Measurements from ENCODE around the gene GNL2. TPM values are rescaled to one million over a fixed set of nuclear protein-coding genes. Genes with fewer than 3 reads are reported as not detected.

GNL2 gene
- total and polyA plus RNA-seq, 2 experiments from 2014 or later, result 38.6 to 55.9 TPM

- no peaks in the 10 kb centered on the region for H3K9me3 ChIP-seq (ENCODE audit: low read depth)
- no peak overlapping the region for H3K4me3 ChIP-seq
- H3K27ac ChIP-seq, result no peak overlapping the region
- H3K36me3 ChIP-seq, result no peaks in the 10 kb centered on the region
- DNase-seq (ENCODE audit: low read depth in 1 of 2, low spot score in 1 of 2), result no peak
- TF ChIP-seq CTCF (IDR thresholded peaks at IDR 0.05; ENCODE audit: low read depth, low read length), result no peak
- H3K27me3 ChIP-seq, result peaks cover 97% of the 10 kb centered on the region
- H3K4me1 ChIP-seq (ENCODE audit: low read depth), result no peaks in the 10 kb centered on the region
Observed at GRCh38 chr1:37629008-37629407, 33.3 kb upstream of the GNL2 start.

GRCh38 chr1:37628026-37628556 is 32.4 kb upstream of the GNL2 start:
- H3K27ac ChIP-seq, result no peak overlapping the region
- DNase-seq (ENCODE audit: low read depth in 1 of 2, low spot score in 1 of 2), result no peak
- TF ChIP-seq CTCF (IDR thresholded peaks at IDR 0.05; ENCODE audit: low read depth, low read length), result no peak
- H3K27me3 ChIP-seq, result peaks cover 96% of the 10 kb centered on the region
- no peaks in the 10 kb centered on the region for H3K36me3 ChIP-seq
- no peaks in the 10 kb centered on the region for H3K9me3 ChIP-seq (ENCODE audit: low read depth)
- H3K4me3 ChIP-seq, result no peak overlapping the region
- no peaks in the 10 kb centered on the region for H3K4me1 ChIP-seq (ENCODE audit: low read depth)

GRCh38 chr1:37622131-37622530 is 26.4 kb upstream of the GNL2 start:
- Histone ChIP-seq H3K27ac (no peak overlapping the region), H3K27me3 (peaks cover 94% of the 10 kb centered on the region), H3K4me3 (no peak overlapping the region), H3K36me3 (no peaks in the 10 kb centered on the region), H3K9me3 (ENCODE audit: low read depth) (no peaks in the 10 kb centered on the region), H3K4me1 (ENCODE audit: low read depth) (no peaks in the 10 kb centered on the region)
- TF ChIP-seq CTCF (IDR thresholded peaks at IDR 0.05; ENCODE audit: low read depth, low read length), result no peak
- no peak for DNase-seq (ENCODE audit: low read depth in 1 of 2, low spot score in 1 of 2)

- no peaks in the 10 kb centered on the region for H3K4me1 ChIP-seq (ENCODE audit: low read depth)
- no peak for DNase-seq (ENCODE audit: low read depth in 1 of 2, low spot score in 1 of 2)
- no peaks in the 10 kb centered on the region for H3K9me3 ChIP-seq (ENCODE audit: low read depth)
- peaks cover 94% of the 10 kb centered on the region for H3K27me3 ChIP-seq
- H3K4me3 ChIP-seq, result no peak overlapping the region
- no peak overlapping the region for H3K27ac ChIP-seq
- no peak for TF ChIP-seq CTCF (IDR thresholded peaks at IDR 0.05; ENCODE audit: low read depth, low read length)
- H3K36me3 ChIP-seq, result no peaks in the 10 kb centered on the region
Observed at GRCh38 chr1:37621326-37621870, 25.7 kb upstream of the GNL2 start.

GRCh38 chr1:37620707-37621106 is 25.0 kb upstream of the GNL2 start:
- Histone ChIP-seq H3K4me3 (no peak overlapping the region), H3K4me1 (ENCODE audit: low read depth) (no peaks in the 10 kb centered on the region), H3K9me3 (ENCODE audit: low read depth) (no peaks in the 10 kb centered on the region), H3K36me3 (no peaks in the 10 kb centered on the region), H3K27me3 (peaks cover 94% of the 10 kb centered on the region), H3K27ac (no peak overlapping the region)
- DNase-seq (ENCODE audit: low read depth in 1 of 2, low spot score in 1 of 2), result no peak
- TF ChIP-seq CTCF (IDR thresholded peaks at IDR 0.05; ENCODE audit: low read depth, low read length), result no peak

Data from cardiac muscle cell (in vitro differentiated cells and primary cell).